ENCODE results near the gene CDK14.

DNA sequence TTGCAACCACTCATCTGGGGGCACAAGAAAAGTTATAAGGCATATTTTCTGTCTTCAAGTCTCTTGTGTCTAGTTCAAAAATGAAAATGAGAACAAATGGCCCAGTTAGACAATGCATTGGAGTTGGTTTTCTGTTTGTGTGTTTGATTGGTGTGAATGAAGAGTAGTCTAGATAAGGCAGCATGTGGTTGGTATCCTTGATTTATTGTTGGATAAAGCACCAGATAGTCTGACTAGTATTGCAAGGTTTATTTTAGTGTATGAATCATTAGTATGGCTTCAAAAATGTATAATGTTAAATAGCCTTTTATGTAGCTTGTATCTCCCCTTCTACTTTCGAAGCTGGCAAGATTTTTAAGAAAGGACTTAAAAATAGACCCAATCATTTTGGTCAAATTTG is 237.3 kb downstream of the CDK14 start:
- TF ChIP-seq, protein P1, sequence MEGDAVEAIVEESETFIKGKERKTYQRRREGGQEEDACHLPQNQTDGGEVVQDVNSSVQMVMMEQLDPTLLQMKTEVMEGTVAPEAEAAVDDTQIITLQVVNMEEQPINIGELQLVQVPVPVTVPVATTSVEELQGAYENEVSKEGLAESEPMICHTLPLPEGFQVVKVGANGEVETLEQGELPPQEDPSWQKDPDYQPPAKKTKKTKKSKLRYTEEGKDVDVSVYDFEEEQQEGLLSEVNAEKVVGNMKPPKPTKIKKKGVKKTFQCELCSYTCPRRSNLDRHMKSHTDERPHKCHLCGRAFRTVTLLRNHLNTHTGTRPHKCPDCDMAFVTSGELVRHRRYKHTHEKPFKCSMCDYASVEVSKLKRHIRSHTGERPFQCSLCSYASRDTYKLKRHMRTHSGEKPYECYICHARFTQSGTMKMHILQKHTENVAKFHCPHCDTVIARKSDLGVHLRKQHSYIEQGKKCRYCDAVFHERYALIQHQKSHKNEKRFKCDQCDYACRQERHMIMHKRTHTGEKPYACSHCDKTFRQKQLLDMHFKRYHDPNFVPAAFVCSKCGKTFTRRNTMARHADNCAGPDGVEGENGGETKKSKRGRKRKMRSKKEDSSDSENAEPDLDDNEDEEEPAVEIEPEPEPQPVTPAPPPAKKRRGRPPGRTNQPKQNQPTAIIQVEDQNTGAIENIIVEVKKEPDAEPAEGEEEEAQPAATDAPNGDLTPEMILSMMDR (IDR thresholded peaks at IDR 0.05): no peak
- TF ChIP-seq, protein P2, sequence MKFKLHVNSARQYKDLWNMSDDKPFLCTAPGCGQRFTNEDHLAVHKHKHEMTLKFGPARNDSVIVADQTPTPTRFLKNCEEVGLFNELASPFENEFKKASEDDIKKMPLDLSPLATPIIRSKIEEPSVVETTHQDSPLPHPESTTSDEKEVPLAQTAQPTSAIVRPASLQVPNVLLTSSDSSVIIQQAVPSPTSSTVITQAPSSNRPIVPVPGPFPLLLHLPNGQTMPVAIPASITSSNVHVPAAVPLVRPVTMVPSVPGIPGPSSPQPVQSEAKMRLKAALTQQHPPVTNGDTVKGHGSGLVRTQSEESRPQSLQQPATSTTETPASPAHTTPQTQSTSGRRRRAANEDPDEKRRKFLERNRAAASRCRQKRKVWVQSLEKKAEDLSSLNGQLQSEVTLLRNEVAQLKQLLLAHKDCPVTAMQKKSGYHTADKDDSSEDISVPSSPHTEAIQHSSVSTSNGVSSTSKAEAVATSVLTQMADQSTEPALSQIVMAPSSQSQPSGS (CRISPR knock-in tag; IDR thresholded peaks at IDR 0.05; ENCODE audit: borderline replicate concordance, low read depth): no peak
- no peak for TF ChIP-seq ESRRA (CRISPR knock-in tag; IDR thresholded peaks at IDR 0.05; ENCODE audit: borderline replicate concordance)
- TF ChIP-seq CREB1 (CRISPR knock-in tag; IDR thresholded peaks at IDR 0.05): no peak
- TF ChIP-seq ELF4 (CRISPR knock-in tag; IDR thresholded peaks at IDR 0.05; ENCODE audit: low read depth): no peak
- TF ChIP-seq, protein P3, sequence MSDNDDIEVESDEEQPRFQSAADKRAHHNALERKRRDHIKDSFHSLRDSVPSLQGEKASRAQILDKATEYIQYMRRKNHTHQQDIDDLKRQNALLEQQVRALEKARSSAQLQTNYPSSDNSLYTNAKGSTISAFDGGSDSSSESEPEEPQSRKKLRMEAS (CRISPR knock-in tag; IDR thresholded peaks at IDR 0.05): no peak
- TF ChIP-seq, protein P4, sequence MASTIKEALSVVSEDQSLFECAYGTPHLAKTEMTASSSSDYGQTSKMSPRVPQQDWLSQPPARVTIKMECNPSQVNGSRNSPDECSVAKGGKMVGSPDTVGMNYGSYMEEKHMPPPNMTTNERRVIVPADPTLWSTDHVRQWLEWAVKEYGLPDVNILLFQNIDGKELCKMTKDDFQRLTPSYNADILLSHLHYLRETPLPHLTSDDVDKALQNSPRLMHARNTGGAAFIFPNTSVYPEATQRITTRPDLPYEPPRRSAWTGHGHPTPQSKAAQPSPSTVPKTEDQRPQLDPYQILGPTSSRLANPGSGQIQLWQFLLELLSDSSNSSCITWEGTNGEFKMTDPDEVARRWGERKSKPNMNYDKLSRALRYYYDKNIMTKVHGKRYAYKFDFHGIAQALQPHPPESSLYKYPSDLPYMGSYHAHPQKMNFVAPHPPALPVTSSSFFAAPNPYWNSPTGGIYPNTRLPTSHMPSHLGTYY (CRISPR knock-in tag; IDR thresholded peaks at IDR 0.05): no peak
- no peak for TF ChIP-seq FOXK1 (CRISPR knock-in tag; IDR thresholded peaks at IDR 0.05)
